ENCODE results near the gene GCSH. TPM values are rescaled to one million over a fixed set of nuclear protein-coding genes. Genes with fewer than 3 reads are reported as not detected.

The GCSH gene
- total and polyA plus RNA-seq, 2 of the 13 experiments (the other 11 are each of a cell fraction or from before 2014, with no cell fraction given): 35.9 to 103 TPM

DNA sequence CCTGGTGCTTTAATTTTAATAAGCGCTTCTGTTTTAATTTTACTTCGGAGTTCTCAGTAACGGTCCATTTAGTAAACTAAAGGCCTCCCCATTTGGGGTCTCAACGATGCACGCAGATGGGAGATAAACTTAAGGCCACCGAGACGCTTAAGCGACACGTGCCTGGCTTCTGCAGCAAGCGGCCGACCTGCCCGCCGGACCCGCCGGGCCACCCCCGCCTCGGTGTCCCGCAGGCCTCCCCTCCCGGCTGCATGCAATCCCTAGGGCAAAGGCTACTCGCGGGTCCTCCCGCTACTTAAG is 592 bp downstream of the GCSH start (continued):
- TF ChIP-seq ZNF124 (CRISPR knock-in tag; IDR thresholded peaks at IDR 0.05) (no peak), ATM (IDR thresholded peaks at IDR 0.05; ENCODE audit: borderline replicate concordance) (no peak), ZNF207 (IDR thresholded peaks at IDR 0.05; ENCODE audit: borderline replicate concordance) (no peak), KDM6A (CRISPR knock-in tag; IDR thresholded peaks at IDR 0.05; ENCODE audit: low read depth) (no peak), CERS6 (CRISPR knock-in tag; IDR thresholded peaks at IDR 0.05) (no peak), ZNF777 (CRISPR knock-in tag; IDR thresholded peaks at IDR 0.05) (no peak), ZNF225 (CRISPR knock-in tag; IDR thresholded peaks at IDR 0.05) (0 out of 2 replicates have a peak, but pooled peaks have one; percentile 77), FOXJ3 (CRISPR knock-in tag; IDR thresholded peaks at IDR 0.05; ENCODE audit: borderline replicate concordance) (no peak; the same call in 1 of the 2 replicates), REL (CRISPR knock-in tag; conservative IDR thresholded peaks at IDR 0.05) (peak; percentile 73; the same call in 1 of the 2 replicates), SRF (IDR thresholded peaks at IDR 0.05; ENCODE audit: low read depth, low read length) (no peak), CREB1 (IDR thresholded peaks at IDR 0.05) (no peak), CREB1 (CRISPR knock-in tag; IDR thresholded peaks at IDR 0.05) (no peak), HOXA9 (CRISPR knock-in tag; IDR thresholded peaks at IDR 0.05; ENCODE audit: borderline replicate concordance) (0 out of 2 replicates have a peak, but pooled peaks have one; percentile 84), ZNF281 (CRISPR knock-in tag; IDR thresholded peaks at IDR 0.05; ENCODE audit: borderline replicate concordance) (0 out of 2 replicates have a peak, but pooled peaks have one; percentile 15), ZNF557 (CRISPR knock-in tag; IDR thresholded peaks at IDR 0.05) (no peak), TCF7L2 (IDR thresholded peaks at IDR 0.05; ENCODE audit: low read depth, low read length) (no peak)
- TF ChIP-seq, protein P1, sequence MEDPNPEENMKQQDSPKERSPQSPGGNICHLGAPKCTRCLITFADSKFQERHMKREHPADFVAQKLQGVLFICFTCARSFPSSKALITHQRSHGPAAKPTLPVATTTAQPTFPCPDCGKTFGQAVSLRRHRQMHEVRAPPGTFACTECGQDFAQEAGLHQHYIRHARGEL (CRISPR knock-in tag; IDR thresholded peaks at IDR 0.05): no peak
- TF ChIP-seq, protein P2, sequence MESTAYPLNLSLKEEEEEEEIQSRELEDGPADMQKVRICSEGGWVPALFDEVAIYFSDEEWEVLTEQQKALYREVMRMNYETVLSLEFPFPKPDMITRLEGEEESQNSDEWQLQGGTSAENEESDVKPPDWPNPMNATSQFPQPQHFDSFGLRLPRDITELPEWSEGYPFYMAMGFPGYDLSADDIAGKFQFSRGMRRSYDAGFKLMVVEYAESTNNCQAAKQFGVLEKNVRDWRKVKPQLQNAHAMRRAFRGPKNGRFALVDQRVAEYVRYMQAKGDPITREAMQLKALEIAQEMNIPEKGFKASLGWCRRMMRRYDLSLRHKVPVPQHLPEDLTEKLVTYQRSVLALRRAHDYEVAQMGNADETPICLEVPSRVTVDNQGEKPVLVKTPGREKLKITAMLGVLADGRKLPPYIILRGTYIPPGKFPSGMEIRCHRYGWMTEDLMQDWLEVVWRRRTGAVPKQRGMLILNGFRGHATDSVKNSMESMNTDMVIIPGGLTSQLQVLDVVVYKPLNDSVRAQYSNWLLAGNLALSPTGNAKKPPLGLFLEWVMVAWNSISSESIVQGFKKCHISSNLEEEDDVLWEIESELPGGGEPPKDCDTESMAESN (CRISPR knock-in tag; conservative IDR thresholded peaks at IDR 0.05): no peak
- TF ChIP-seq, protein P3, sequence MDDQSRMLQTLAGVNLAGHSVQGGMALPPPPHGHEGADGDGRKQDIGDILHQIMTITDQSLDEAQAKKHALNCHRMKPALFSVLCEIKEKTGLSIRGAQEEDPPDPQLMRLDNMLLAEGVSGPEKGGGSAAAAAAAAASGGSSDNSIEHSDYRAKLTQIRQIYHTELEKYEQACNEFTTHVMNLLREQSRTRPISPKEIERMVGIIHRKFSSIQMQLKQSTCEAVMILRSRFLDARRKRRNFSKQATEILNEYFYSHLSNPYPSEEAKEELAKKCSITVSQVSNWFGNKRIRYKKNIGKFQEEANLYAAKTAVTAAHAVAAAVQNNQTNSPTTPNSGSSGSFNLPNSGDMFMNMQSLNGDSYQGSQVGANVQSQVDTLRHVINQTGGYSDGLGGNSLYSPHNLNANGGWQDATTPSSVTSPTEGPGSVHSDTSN (CRISPR knock-in tag; IDR thresholded peaks at IDR 0.05; ENCODE audit: borderline replicate concordance): no peak
